GM12892 (cell line): ENCODE results near the gene APPL2.

Source experiments
- POLR2A ChIP-seq: IDR thresholded peaks from 2 replicates; pipeline ENCODE4 v1.6.1; 2011; ENCODE audit warnings: low read depth, low read length, control low read depth
- TAF1 ChIP-seq: IDR thresholded peaks from 2 replicates; pipeline ENCODE4 v1.6.1; 2011; ENCODE audit warnings: low read depth, mild to moderate bottlenecking, control low read depth, low read length, borderline replicate concordance

DNA sequence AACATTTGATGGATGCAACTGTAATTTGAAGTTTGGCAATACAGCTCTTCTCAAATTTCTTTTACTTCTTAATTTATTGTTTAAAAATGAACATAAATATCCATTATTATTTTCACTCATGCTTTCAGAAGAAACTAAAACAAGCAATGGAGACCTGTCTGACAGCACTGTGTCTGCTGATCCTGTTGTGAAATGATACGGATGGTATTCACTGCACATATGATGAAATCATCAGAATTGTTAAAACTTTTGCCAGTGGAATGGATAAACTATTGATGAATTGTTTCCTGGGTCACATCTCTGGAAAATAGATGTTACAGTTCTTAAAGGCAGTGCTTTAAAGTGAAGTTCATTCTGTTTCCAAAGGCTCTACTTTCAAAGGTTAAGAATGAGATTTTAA is 69.2 kb downstream of the APPL2 start:
- TF ChIP-seq POLR2A (no peak), TAF1 (no peak)
